Colonic mucosa (tissue), 4 donors: Measurements from ENCODE around the gene CEP20. TPM values are rescaled to one million over a fixed set of nuclear protein-coding genes. Genes with fewer than 3 reads are reported as not detected.
A peak's percentile ranks its signal among the peaks of the same experiment; 100 is the strongest.

Source experiments
- DNase-seq: peaks from one replicate; pipeline ENCODE4 v3.0.0-alpha.2; 2020
- H3K27ac ChIP-seq: fragments of 200-600 bp; one replicate; pipeline ENCODE4 v1.8.0; 2021
- H3K27me3 ChIP-seq: fragments of 200-600 bp; one replicate; pipeline ENCODE4 v1.8.0; 2021
- H3K36me3 ChIP-seq: fragments of 200-600 bp; one replicate; pipeline ENCODE4 v1.8.0; 2021
- H3K4me1 ChIP-seq: fragments of 200-600 bp; one replicate; pipeline ENCODE4 v1.8.0; 2021; ENCODE audit warnings: mild to moderate bottlenecking
- H3K4me3 ChIP-seq: fragments of 200-600 bp; one replicate; pipeline ENCODE4 v1.8.0; 2021
- H3K9ac ChIP-seq, 2 donors: one replicate each; pipeline ENCODE4 v1.7.0; 2013; ENCODE audit warnings: control low read depth in 2 of 2, low read depth in 2 of 2, low read length in 2 of 2
- H3K9me3 ChIP-seq: fragments of 200-600 bp; one replicate; pipeline ENCODE4 v1.8.0; 2021
- CTCF ChIP-seq: fragments of 200-600 bp; IDR thresholded peaks from one replicate; pipeline ENCODE4 v1.8.0; 2022; ENCODE audit warnings: antibody characterized with exemption, mild to moderate bottlenecking
- intact Hi-C: fragments of 100-400 bp; cut with DNase I; formaldehyde crosslinking; loops from one replicate; pipeline ENCODE4 v1.14.1; 2022
- total RNA-seq, 2 donors: library from RNA; stranded (reverse); fragmentation: NEBNext Ultra II Directional in 1 of 2; extraction: Animal tissue kit (Norgen Biotek cat#: 25700) in 1 of 2; gene quantifications; one replicate each; pipeline ENCODE4 v1.2.1, GENCODE V29; 2021
- donor health status: healthy.
- donor health status: DM: no; HTN: no; CAD: no.
- donor health status: DM: no; HTN: no; CAD: no.

CEP20 gene
- total RNA-seq, 2 donors from 2014 or later = 23.3 to 31.0 TPM

GRCh38 chr16:15915555-15916081, 27.2 kb upstream of the CEP20 start:
- Histone ChIP-seq H3K9ac (no peak overlapping the region), H3K9me3 (no peaks in the 10 kb centered on the region), H3K36me3 (no peaks in the 10 kb centered on the region), H3K27me3 (no peaks in the 10 kb centered on the region), H3K4me3 (no peak overlapping the region), H3K27ac (no peak overlapping the region), H3K4me1 (no peaks in the 10 kb centered on the region)
- TF ChIP-seq CTCF = no peak
- no peak for DNase-seq
- intact Hi-C loops = no loop called here

GRCh38 chr16:15913046-15913698, 24.8 kb upstream of the CEP20 start:
- Histone ChIP-seq H3K27me3 (no peaks in the 10 kb centered on the region), H3K36me3 (no peaks in the 10 kb centered on the region), H3K9ac (no peak overlapping the region), H3K9me3 (no peaks in the 10 kb centered on the region), H3K4me1 (no peaks in the 10 kb centered on the region), H3K27ac (no peak overlapping the region), H3K4me3 (no peak overlapping the region)
- DNase-seq = no peak
- TF ChIP-seq CTCF = no peak
- intact Hi-C loops = no loop called here

- DNase-seq = no peak
Measured at GRCh38 chr16:15911198-15911597, 22.8 kb upstream of the CEP20 start.

GRCh38 chr16:15907863-15908478, 19.6 kb upstream of the CEP20 start:
- intact Hi-C loops = no loop called here
- H3K4me3 ChIP-seq = no peak overlapping the region
- H3K27ac ChIP-seq = no peak overlapping the region
- H3K4me1 ChIP-seq = no peaks in the 10 kb centered on the region
- no peaks in the 10 kb centered on the region for H3K36me3 ChIP-seq
- no peaks in the 10 kb centered on the region for H3K9me3 ChIP-seq
- TF ChIP-seq CTCF = no peak
- DNase-seq = peak; percentile 22
- no peak overlapping the region for H3K9ac ChIP-seq
- no peaks in the 10 kb centered on the region for H3K27me3 ChIP-seq

More at GRCh38 chr16:15911198-15911597, 22.8 kb upstream of the CEP20 start:
- intact Hi-C loops = no loop called here
- H3K9ac ChIP-seq = no peak overlapping the region
- H3K4me3 ChIP-seq = no peak overlapping the region
- no peak for TF ChIP-seq CTCF
- no peaks in the 10 kb centered on the region for H3K36me3 ChIP-seq
- no peaks in the 10 kb centered on the region for H3K9me3 ChIP-seq
- no peaks in the 10 kb centered on the region for H3K27me3 ChIP-seq
- no peak overlapping the region for H3K27ac ChIP-seq
- no peaks in the 10 kb centered on the region for H3K4me1 ChIP-seq

- Histone ChIP-seq H3K4me1 (no peaks in the 10 kb centered on the region), H3K27ac (no peak overlapping the region), H3K36me3 (no peaks in the 10 kb centered on the region), H3K9me3 (no peaks in the 10 kb centered on the region), H3K27me3 (no peaks in the 10 kb centered on the region), H3K9ac (no peak overlapping the region), H3K4me3 (no peak overlapping the region)
- no peak for TF ChIP-seq CTCF
- intact Hi-C loops = no loop called here
- DNase-seq = no peak
Measured at GRCh38 chr16:15906439-15906838, 18.0 kb upstream of the CEP20 start.
